IMR-90 (cell line): Measurements from ENCODE around the gene TCF20. TPM values are rescaled to one million over a fixed set of nuclear protein-coding genes. Genes with fewer than 3 reads are reported as not detected.

Experiments used
- ATAC-seq: fragments of 200-7000 bp; cut with Tn5 transposase; 2 replicates; pipeline ENCODE4 v1.9.1; 2020; ENCODE audit warnings: low read depth, mild to moderate bottlenecking, moderate library complexity
- BruUV-seq: library from RNA; stranded (reverse); fragments of 400-500 nt; replicated peaks from 2 replicates; lab custom pipeline; 2021; lab: Mats Ljungman, UMichigan
- CTCF ChIA-PET: fragments of 300-600 bp; formaldehyde crosslinking; extraction: SDS; loops from one replicate; lab custom pipeline; 2021; ENCODE audit warnings: antibody characterized with exemption; lab: Yijun Ruan, JAX
- POLR2A ChIA-PET: fragments of 300-600 bp; sonication (Branson Sonifier 250); formaldehyde crosslinking; loops from one replicate; lab custom pipeline; 2022; ENCODE audit warnings: antibody characterized with exemption; ENCODE audit not compliant: unreplicated experiment; lab: Charles Lee
- DNase-seq: peaks from one replicate; pipeline ENCODE4 v3.0.0; 2013
- H2AFZ ChIP-seq: replicated peaks from 2 replicates; pipeline ENCODE3; 2013; ENCODE audit warnings: low read length, mild to moderate bottlenecking; ENCODE audit not compliant: poor library complexity
- H2AK5ac ChIP-seq: 2 replicates; pipeline ENCODE4 v1.6.1; 2013; ENCODE audit warnings: low read depth, low read length, inconsistent platforms
- H2AK9ac ChIP-seq: replicated peaks from 2 replicates; pipeline ENCODE3; 2013; ENCODE audit warnings: mild to moderate bottlenecking, low read depth, low read length, moderate library complexity; ENCODE audit not compliant: poor library complexity
- H2BK120ac ChIP-seq: 2 replicates; pipeline ENCODE4 v1.6.1; 2013; ENCODE audit warnings: low read depth, low read length, inconsistent platforms
- H2BK15ac ChIP-seq: 3 replicates; pipeline ENCODE4 v1.6.1; 2013; ENCODE audit warnings: low read depth, low read length, inconsistent platforms
- H2BK20ac ChIP-seq: 2 replicates; pipeline ENCODE4 v1.6.1; 2013; ENCODE audit warnings: low read depth, mild to moderate bottlenecking, inconsistent platforms, low read length, moderate library complexity
- H2BK5ac ChIP-seq: 2 replicates; pipeline ENCODE4 v1.6.1; 2013; ENCODE audit warnings: mild to moderate bottlenecking, low read depth, low read length, inconsistent platforms; ENCODE audit not compliant: poor library complexity, severe bottlenecking
- H3K14ac ChIP-seq: replicated peaks from 2 replicates; pipeline ENCODE4 v1.6.1; 2013; ENCODE audit warnings: low read depth, low read length, inconsistent platforms
- H3K18ac ChIP-seq: 2 replicates; pipeline ENCODE4 v1.6.1; 2013; ENCODE audit warnings: low read depth, low read length, control low read depth
- H3K23ac ChIP-seq: 2 replicates; pipeline ENCODE4 v1.6.1; 2013; ENCODE audit warnings: low read depth, low read length, inconsistent platforms
- H3K27ac ChIP-seq: 2 replicates; pipeline ENCODE4 v1.5.1; 2013; ENCODE audit warnings: mild to moderate bottlenecking, control low read depth, low read length; ENCODE audit not compliant: insufficient read depth
- H3K27me3 ChIP-seq: 2 replicates; pipeline ENCODE4 v1.6.1; 2013; ENCODE audit warnings: low read length; ENCODE audit not compliant: control insufficient read depth, insufficient read depth
- H3K36me3 ChIP-seq: 2 replicates; pipeline ENCODE4 v1.6.1; 2013; ENCODE audit warnings: low read length, mixed read lengths; ENCODE audit not compliant: control insufficient read depth, insufficient read depth
- H3K4ac ChIP-seq: 2 replicates; pipeline ENCODE4 v1.6.1; 2013; ENCODE audit warnings: low read depth, low read length, inconsistent platforms
- H3K4me1 ChIP-seq: 2 replicates; pipeline ENCODE4 v1.6.1; 2013; ENCODE audit warnings: low read length, mixed read lengths; ENCODE audit not compliant: control insufficient read depth, insufficient read depth
- H3K4me2 ChIP-seq: 2 replicates; pipeline ENCODE4 v1.6.1; 2013; ENCODE audit warnings: low read depth, mild to moderate bottlenecking, control low read depth, low read length, moderate library complexity
- H3K4me3 ChIP-seq: 2 replicates; pipeline ENCODE4 v1.5.1; 2013; ENCODE audit warnings: low read depth, mild to moderate bottlenecking, control low read depth, low read length, moderate library complexity; ENCODE audit not compliant: insufficient read depth
- H3K56ac ChIP-seq: 2 replicates; pipeline ENCODE4 v1.6.1; 2013; ENCODE audit warnings: low read length, inconsistent platforms; ENCODE audit not compliant: insufficient read depth; ENCODE audit errors: extremely low read depth
- H3K79me1 ChIP-seq, 2 experiments: 2 replicates each; pipeline ENCODE4 v1.6.1; 2013; ENCODE audit warnings: low read length in 2 of 2, inconsistent platforms in 1 of 2, low read depth in 1 of 2
- H3K9ac ChIP-seq: 2 replicates; pipeline ENCODE4 v1.6.1; 2013; ENCODE audit warnings: low read depth, low read length, control low read depth
- H3K9me1 ChIP-seq: 2 replicates; pipeline ENCODE4 v1.6.1; 2013; ENCODE audit warnings: low read length, inconsistent platforms; ENCODE audit not compliant: insufficient read depth
- H3K9me3 ChIP-seq: 2 replicates; pipeline ENCODE4 v1.6.1; 2013; ENCODE audit warnings: low read length; ENCODE audit not compliant: control insufficient read depth, insufficient read depth
- H4K20me1 ChIP-seq: 2 replicates; pipeline ENCODE4 v1.6.1; 2013; ENCODE audit warnings: low read length, inconsistent platforms; ENCODE audit not compliant: insufficient read depth
- H4K5ac ChIP-seq: 2 replicates; pipeline ENCODE4 v1.6.1; 2013; ENCODE audit warnings: mild to moderate bottlenecking, low read depth, low read length, control low read depth
- H4K8ac ChIP-seq, 2 experiments: 2 replicates each; pipeline ENCODE4 v1.6.1; 2013; ENCODE audit warnings: low read depth in 2 of 2, low read length in 2 of 2, control low read depth in 1 of 2, inconsistent platforms in 1 of 2
- H4K91ac ChIP-seq: 2 replicates; pipeline ENCODE4 v1.6.1; 2013; ENCODE audit warnings: low read depth, low read length, inconsistent platforms; ENCODE audit not compliant: insufficient read depth
- BHLHE40 ChIP-seq: fragments of 150-350 bp; IDR thresholded peaks from 2 replicates; pipeline ENCODE4 v1.6.1; 2016; ENCODE audit warnings: mild to moderate bottlenecking, low read depth, low read length
- CEBPB ChIP-seq: IDR thresholded peaks from 2 replicates; pipeline ENCODE4 v1.6.1; 2012; ENCODE audit warnings: low read depth, low read length, improper control_type of control experiment
- ELK1 ChIP-seq: fragments of 150-350 bp; IDR thresholded peaks from 2 replicates; pipeline ENCODE4 v1.6.1; 2016; ENCODE audit warnings: low read depth, mild to moderate bottlenecking, low read length, moderate library complexity, borderline replicate concordance
- FOS ChIP-seq: fragments of 150-350 bp; IDR thresholded peaks from 2 replicates; pipeline ENCODE4 v1.6.1; 2016; ENCODE audit warnings: low read depth, low read length
- MAFK ChIP-seq: IDR thresholded peaks from 2 replicates; pipeline ENCODE4 v1.6.1; 2012; ENCODE audit warnings: low read depth, low read length, improper control_type of control experiment
- MAZ ChIP-seq: IDR thresholded peaks from 2 replicates; pipeline ENCODE4 v1.6.1; 2012; ENCODE audit warnings: low read depth, mild to moderate bottlenecking, low read length, improper control_type of control experiment, moderate library complexity, borderline replicate concordance
- MXI1 ChIP-seq: IDR thresholded peaks from 2 replicates; pipeline ENCODE4 v1.6.1; 2012; ENCODE audit warnings: low read depth, mild to moderate bottlenecking, low read length, moderate library complexity, borderline replicate concordance
- NFE2L2 ChIP-seq: fragments of 150-350 bp; IDR thresholded peaks from 2 replicates; pipeline ENCODE4 v1.6.1; 2016; ENCODE audit warnings: low read depth, mild to moderate bottlenecking, low read length
- POLR2A ChIP-seq: IDR thresholded peaks from 2 replicates; pipeline ENCODE4 v1.6.1; 2012; ENCODE audit warnings: mild to moderate bottlenecking, low read depth, low read length
- RCOR1 ChIP-seq: IDR thresholded peaks from 2 replicates; pipeline ENCODE4 v1.6.1; 2012; ENCODE audit warnings: mild to moderate bottlenecking, low read length, improper control_type of control experiment; ENCODE audit not compliant: insufficient replicate concordance
- RFX5 ChIP-seq: IDR thresholded peaks from 2 replicates; pipeline ENCODE4 v1.8.0; 2012; ENCODE audit warnings: low read depth, mild to moderate bottlenecking, low read length, moderate library complexity
- SMC3 ChIP-seq: fragments of 150-350 bp; IDR thresholded peaks from 2 replicates; pipeline ENCODE4 v1.6.1; 2016; ENCODE audit warnings: low read depth, mild to moderate bottlenecking, antibody characterized with exemption, low read length, moderate library complexity
- WGBS, 2 experiments: methylation state at CpG; one replicate each; pipeline versions ENCODE4 v1.1.5 to v1.1.7; 2013; ENCODE audit warnings: missing lambda C conversion rate in 2 of 2; ENCODE audit not compliant: insufficient read length in 1 of 2; ENCODE audit errors: extremely low coverage in 2 of 2; 5-methylcytosine and 5-hydroxymethylcytosine counted together
- dilution Hi-C: fragments of 300-500 bp; cut with HindIII; formaldehyde crosslinking; loops from one replicate; pipeline ENCODE4 v1.14.3; 2018; ENCODE audit warnings: low sequenced_read_pairs; ENCODE audit not compliant: unreplicated experiment
- in situ Hi-C: fragments of 300-500 bp; cut with MboI; formaldehyde crosslinking; loops from 3 replicates; pipeline ENCODE4 v1.14.3; 2019; ENCODE audit warnings: low sequenced_read_pairs, inconsistent platforms, mixed read lengths
- intact Hi-C: fragments of 100-400 bp; cut with micrococcal nuclease; formaldehyde crosslinking; loops from 2 replicates; pipeline ENCODE4 v1.10.0; 2022
- polyA plus RNA-seq, 3 experiments: library from polyadenylated mRNA; depleted of rRNA; stranded (reverse); fragments of >200 nt; gene quantifications; 2 replicates each; pipeline ENCODE4 v1.2.3, GENCODE V29; 2012; ENCODE audit warnings: low replicate concordance in 1 of 3
- total RNA-seq: library from RNA; depleted of rRNA; stranded (reverse); fragments of >200 nt; gene quantifications from 2 replicates; pipeline ENCODE4 v1.2.3, GENCODE V29; 2012
- TF ChIP-seq, protein P1 (sequence below): fragments of 150-350 bp; IDR thresholded peaks from 2 replicates; pipeline ENCODE4 v1.6.1; 2017; ENCODE audit warnings: mild to moderate bottlenecking, antibody characterized with exemption, low read length, low read depth
- TF ChIP-seq, protein P2 (sequence below): conservative IDR thresholded peaks from 2 replicates; pipeline ENCODE4 v1.5.1; 2012; ENCODE audit warnings: mild to moderate bottlenecking, low read depth, low read length, improper control_type of control experiment

Gene TCF20
- total and polyA plus RNA-seq, 2 of the 4 experiments (the other 2 are of a cell fraction): 8.9 to 23.7 TPM

DNA sequence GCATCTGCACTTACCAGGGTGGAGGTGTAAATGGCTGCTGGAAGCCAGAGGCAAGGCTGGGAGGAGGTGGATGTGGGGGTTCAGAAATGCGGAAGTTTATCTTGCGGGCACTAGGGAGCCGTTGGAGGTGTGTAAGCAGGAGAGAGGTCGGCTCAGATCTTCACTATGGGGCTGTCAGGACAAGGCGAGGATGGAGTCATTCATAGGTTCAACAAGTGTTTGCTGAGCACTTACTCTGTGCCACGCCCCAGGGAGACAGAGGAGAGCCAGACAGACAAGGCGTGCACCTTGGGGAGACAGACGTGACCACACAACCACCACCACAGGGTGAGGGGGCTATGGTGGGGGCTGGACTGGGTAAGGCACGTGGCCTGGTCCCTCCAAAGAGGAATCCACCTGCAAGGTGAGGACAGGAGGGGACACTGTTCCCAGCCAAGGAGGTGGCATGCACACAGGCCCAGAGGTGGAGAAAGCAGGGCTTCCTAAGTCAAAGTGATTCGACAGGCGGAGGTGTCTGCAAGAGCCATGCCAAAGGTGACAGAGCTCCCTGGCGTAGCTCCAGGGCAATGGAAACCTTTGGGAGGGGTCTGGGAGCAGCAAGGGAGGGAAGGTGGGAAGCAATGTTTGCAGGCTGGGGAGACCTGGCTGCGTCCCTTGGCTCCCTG is 30.8 kb upstream of the TCF20 start:
- Histone ChIP-seq H3K18ac (no peak overlapping the region), H2BK5ac (no peak overlapping the region), H2BK120ac (no peak overlapping the region), H2AFZ (no peak overlapping the region), H3K4me3 (no peak overlapping the region), H4K20me1 (no peaks in the 10 kb centered on the region; the same call in none of the 2 replicates), H4K5ac (no peak overlapping the region), H3K4ac (no peak overlapping the region), H3K9me1 (no peaks in the 10 kb centered on the region), H2BK15ac (no peak overlapping the region), H3K23ac (no peak overlapping the region), H2BK20ac (no peak overlapping the region), H3K9me3 (no peaks in the 10 kb centered on the region), H4K8ac (no peak overlapping the region), H3K27ac (no peak overlapping the region), H3K9ac (no peak overlapping the region), H3K79me1 (no peaks in the 10 kb centered on the region), H2AK5ac (no peak overlapping the region), H3K56ac (no peak overlapping the region), H3K27me3 (peaks cover 30% of the 10 kb centered on the region), H3K4me1 (peaks cover 2% of the 10 kb centered on the region; the same call in 1 of the 2 replicates), H3K14ac (no peak overlapping the region), H4K91ac (no peak overlapping the region), H2AK9ac (no peak overlapping the region), H3K4me2 (no peak overlapping the region), H3K36me3 (no peaks in the 10 kb centered on the region)
- in situ Hi-C loops (no loop called here), dilution Hi-C loops (no loop called here), intact Hi-C loops (no loop called here)
- BruUV-seq: no TSS peak
- CTCF ChIA-PET: no interaction called here
- POLR2A ChIA-PET: no interaction called here
- no peak for ATAC-seq
- WGBS, 2 experiments: 58% methylated on average over 10 of the region's 13 CpGs; no CpG with 5 or more reads in 1 of the 2 experiments
- TF ChIP-seq, protein P1, sequence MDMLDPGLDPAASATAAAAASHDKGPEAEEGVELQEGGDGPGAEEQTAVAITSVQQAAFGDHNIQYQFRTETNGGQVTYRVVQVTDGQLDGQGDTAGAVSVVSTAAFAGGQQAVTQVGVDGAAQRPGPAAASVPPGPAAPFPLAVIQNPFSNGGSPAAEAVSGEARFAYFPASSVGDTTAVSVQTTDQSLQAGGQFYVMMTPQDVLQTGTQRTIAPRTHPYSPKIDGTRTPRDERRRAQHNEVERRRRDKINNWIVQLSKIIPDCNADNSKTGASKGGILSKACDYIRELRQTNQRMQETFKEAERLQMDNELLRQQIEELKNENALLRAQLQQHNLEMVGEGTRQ: no peak
- no peak for TF ChIP-seq SMC3
- TF ChIP-seq RCOR1: no peak
- TF ChIP-seq RFX5: no peak
- TF ChIP-seq MXI1: no peak
- no peak for TF ChIP-seq CEBPB
- TF ChIP-seq POLR2A: no peak
- TF ChIP-seq, protein P2, sequence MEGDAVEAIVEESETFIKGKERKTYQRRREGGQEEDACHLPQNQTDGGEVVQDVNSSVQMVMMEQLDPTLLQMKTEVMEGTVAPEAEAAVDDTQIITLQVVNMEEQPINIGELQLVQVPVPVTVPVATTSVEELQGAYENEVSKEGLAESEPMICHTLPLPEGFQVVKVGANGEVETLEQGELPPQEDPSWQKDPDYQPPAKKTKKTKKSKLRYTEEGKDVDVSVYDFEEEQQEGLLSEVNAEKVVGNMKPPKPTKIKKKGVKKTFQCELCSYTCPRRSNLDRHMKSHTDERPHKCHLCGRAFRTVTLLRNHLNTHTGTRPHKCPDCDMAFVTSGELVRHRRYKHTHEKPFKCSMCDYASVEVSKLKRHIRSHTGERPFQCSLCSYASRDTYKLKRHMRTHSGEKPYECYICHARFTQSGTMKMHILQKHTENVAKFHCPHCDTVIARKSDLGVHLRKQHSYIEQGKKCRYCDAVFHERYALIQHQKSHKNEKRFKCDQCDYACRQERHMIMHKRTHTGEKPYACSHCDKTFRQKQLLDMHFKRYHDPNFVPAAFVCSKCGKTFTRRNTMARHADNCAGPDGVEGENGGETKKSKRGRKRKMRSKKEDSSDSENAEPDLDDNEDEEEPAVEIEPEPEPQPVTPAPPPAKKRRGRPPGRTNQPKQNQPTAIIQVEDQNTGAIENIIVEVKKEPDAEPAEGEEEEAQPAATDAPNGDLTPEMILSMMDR: no peak
- no peak for TF ChIP-seq ELK1
- TF ChIP-seq MAFK: no peak
- TF ChIP-seq BHLHE40: no peak
- TF ChIP-seq MAZ: no peak
- no peak for TF ChIP-seq FOS
- no peak for TF ChIP-seq NFE2L2
- DNase-seq: no peak
